ENCODE data around the gene CMIP. TPM values are rescaled to one million over a fixed set of nuclear protein-coding genes. Genes with fewer than 3 reads are reported as not detected.
"Not testable (repeated sequence)": the region's sequence is repeated elsewhere in the genome, so short reads cannot be mapped to it uniquely, and the experiment has no call there.

The CMIP gene
- polyA plus RNA-seq, 1 experiment, result 4.9 TPM

GRCh38 chr16:81576696-81577095 is 132.1 kb downstream of the CMIP start:
- ChIA-PET CTCF (no interaction called here), POLR2A (no interaction called here)
- Histone ChIP-seq H3K36me3 (ENCODE audit: control insufficient read depth, insufficient read depth, low read length) (no peaks in the 10 kb centered on the region; the same call in 1 of the 2 replicates), H3K27me3 (ENCODE audit: control insufficient read depth, insufficient read depth, low read length) (no peaks in the 10 kb centered on the region), H3K4me3 (ENCODE audit: low read depth, low read length) (no peak overlapping the region)
- no peak for DNase-seq (ENCODE audit: low read depth)
- no peak for TF ChIP-seq CTCF (IDR thresholded peaks at IDR 0.05; ENCODE audit: insufficient read depth, low read depth, low read length)

GRCh38 chr16:81577272-81577671 is 132.7 kb downstream of the CMIP start:
- DNase-seq (ENCODE audit: low read depth); POLR2A ChIA-PET; H3K36me3 ChIP-seq (ENCODE audit: control insufficient read depth, insufficient read depth, low read length); H3K4me3 ChIP-seq (ENCODE audit: low read depth, low read length); CTCF ChIA-PET; H3K27me3 ChIP-seq (ENCODE audit: control insufficient read depth, insufficient read depth, low read length): not testable (repeated sequence)

GRCh38 chr16:81578076-81578475 is 133.5 kb downstream of the CMIP start:
- H3K27me3 ChIP-seq (ENCODE audit: control insufficient read depth, insufficient read depth, low read length), result no peaks in the 10 kb centered on the region
- TF ChIP-seq CTCF (IDR thresholded peaks at IDR 0.05; ENCODE audit: insufficient read depth, low read depth, low read length), result no peak
- CTCF ChIA-PET, result no interaction called here
- no peak overlapping the region for H3K4me3 ChIP-seq (ENCODE audit: low read depth, low read length)
- no peak for DNase-seq (ENCODE audit: low read depth)
- POLR2A ChIA-PET, result no interaction called here
- peaks cover 2% of the 10 kb centered on the region for H3K36me3 ChIP-seq (ENCODE audit: control insufficient read depth, insufficient read depth, low read length)

- ChIA-PET CTCF (no interaction called here), POLR2A (no interaction called here)
- Histone ChIP-seq H3K27me3 (ENCODE audit: control insufficient read depth, insufficient read depth, low read length) (no peaks in the 10 kb centered on the region), H3K36me3 (ENCODE audit: control insufficient read depth, insufficient read depth, low read length) (peaks cover 2% of the 10 kb centered on the region), H3K4me3 (ENCODE audit: low read depth, low read length) (no peak overlapping the region)
- no peak for TF ChIP-seq CTCF (IDR thresholded peaks at IDR 0.05; ENCODE audit: insufficient read depth, low read depth, low read length)
- no peak for DNase-seq (ENCODE audit: low read depth)
These were observed 134.2 kb downstream of the CMIP start for GRCh38 chr16:81578636-81579413.

- Histone ChIP-seq H3K27me3 (ENCODE audit: control insufficient read depth, insufficient read depth, low read length) (no peaks in the 10 kb centered on the region), H3K4me3 (ENCODE audit: low read depth, low read length) (no peak overlapping the region), H3K36me3 (ENCODE audit: control insufficient read depth, insufficient read depth, low read length) (peaks cover 2% of the 10 kb centered on the region)
- CTCF ChIA-PET, result interaction anchor here (2.3 kb wide), 1 partner anchor 18 kb away, joined by 9 read pairs; no protein-coding TSS in a partner anchor
- no peak for DNase-seq (ENCODE audit: low read depth)
- no peak for TF ChIP-seq CTCF (IDR thresholded peaks at IDR 0.05; ENCODE audit: insufficient read depth, low read depth, low read length)
- POLR2A ChIA-PET, result no interaction called here
These were observed 136.5 kb downstream of the CMIP start for GRCh38 chr16:81581107-81581506.
